MCF 10A (cell line): Measurements from ENCODE around the gene CCSER2. TPM values are rescaled to one million over a fixed set of nuclear protein-coding genes. Genes with fewer than 3 reads are reported as not detected.

Experiments
- BruUV-seq: library from RNA; stranded (reverse); fragments of 400-500 nt; replicated peaks from 2 replicates; lab custom pipeline; 2021; lab: Mats Ljungman, UMichigan
- CTCF ChIA-PET: fragments of 300-600 bp; sonication (Branson Sonifier 250); formaldehyde crosslinking; extraction: SDS; loops from one replicate; lab custom pipeline; 2021; ENCODE audit warnings: antibody characterized with exemption, inconsistent platforms; lab: Yijun Ruan, JAX
- POLR2A ChIA-PET: fragments of 300-600, 350-650 bp; sonication (Branson Sonifier 250); formaldehyde crosslinking; extraction: SDS; loops from one replicate; lab custom pipeline; 2020; ENCODE audit warnings: antibody characterized with exemption, inconsistent platforms; lab: Yijun Ruan, JAX
- DNase-seq: peaks from one replicate; pipeline ENCODE4 v3.0.0-alpha.2; 2018; ENCODE audit not compliant: unreplicated experiment
- H3K27ac Mint-ChIP-seq: one replicate; pipeline ENCODE4 v1.8.0; 2022; ENCODE audit warnings: mild to moderate bottlenecking, low read depth, mixed read lengths; ENCODE audit not compliant: unreplicated experiment
- H3K27me3 Mint-ChIP-seq: one replicate; pipeline ENCODE4 v1.8.0; 2022; ENCODE audit warnings: mixed read lengths; ENCODE audit not compliant: insufficient read depth, unreplicated experiment
- H3K36me3 Mint-ChIP-seq: one replicate; pipeline ENCODE4 v1.8.0; 2022; ENCODE audit warnings: mild to moderate bottlenecking, moderate library complexity, mixed read lengths; ENCODE audit not compliant: insufficient read depth, unreplicated experiment
- H3K4me1 Mint-ChIP-seq: one replicate; pipeline ENCODE4 v1.8.0; 2022; ENCODE audit warnings: mixed read lengths; ENCODE audit not compliant: insufficient read depth, unreplicated experiment
- H3K4me3 Mint-ChIP-seq: one replicate; pipeline ENCODE4 v1.8.0; 2022; ENCODE audit warnings: mild to moderate bottlenecking, moderate library complexity, mixed read lengths; ENCODE audit not compliant: unreplicated experiment
- H3K9me3 Mint-ChIP-seq: one replicate; pipeline ENCODE4 v1.8.0; 2022; ENCODE audit warnings: mixed read lengths; ENCODE audit not compliant: unreplicated experiment
- intact Hi-C: fragments of 100-400 bp; cut with micrococcal nuclease; formaldehyde crosslinking; loops from 2 replicates; pipeline ENCODE4 v1.14.1; 2022
- total RNA-seq: library from RNA; stranded (reverse); gene quantifications from 2 replicates; pipeline ENCODE4 v1.2.3, GENCODE V29; 2022
- TF ChIP-seq, protein P1 (sequence below): fragments of 200-600 bp; IDR thresholded peaks from one replicate; pipeline ENCODE4 v1.8.0; 2022; ENCODE audit warnings: antibody characterized with exemption, mild to moderate bottlenecking; ENCODE audit not compliant: unreplicated experiment

The CCSER2 gene
- total RNA-seq, 1 experiment from 2014 or later = 70.0 TPM

DNA sequence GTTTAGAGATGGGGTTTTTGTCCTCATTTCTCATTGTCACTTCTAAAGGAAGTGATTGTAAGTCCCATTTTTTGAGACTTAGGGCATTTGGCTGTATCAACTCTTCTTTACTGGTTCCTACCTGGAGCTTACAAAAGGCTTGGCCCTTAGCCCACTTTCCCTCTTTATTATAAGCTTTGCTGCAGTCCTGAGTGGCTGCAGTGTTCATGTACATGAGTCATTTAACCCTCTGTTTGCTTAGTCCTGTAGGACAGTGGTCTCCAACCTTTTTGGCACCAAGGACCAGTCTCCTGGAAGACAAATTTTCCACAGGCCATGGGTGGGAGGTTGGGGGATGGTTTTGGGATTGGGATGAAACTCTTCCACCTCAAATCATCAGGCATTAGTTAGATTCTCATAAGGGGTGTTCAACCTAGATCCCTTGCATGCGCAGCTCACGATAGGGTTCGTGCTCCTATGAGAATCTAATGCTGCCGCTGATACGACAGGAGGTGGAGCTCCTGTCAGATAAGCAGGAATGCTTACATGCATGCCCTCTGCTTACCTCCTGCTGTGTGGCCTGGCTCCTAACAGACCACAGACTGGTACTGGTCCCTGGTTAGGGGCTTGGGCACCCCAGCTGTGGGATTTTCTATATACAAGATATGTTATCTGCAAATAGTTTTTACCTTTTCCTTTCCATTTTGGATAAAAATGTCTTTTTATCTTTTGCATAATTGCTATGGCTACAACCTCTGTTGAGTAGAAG is 99.7 kb downstream of the CCSER2 start:
- H3K4me1 Mint-ChIP-seq = peaks cover 24% of the 10 kb centered on the region
- TF ChIP-seq, protein P1, sequence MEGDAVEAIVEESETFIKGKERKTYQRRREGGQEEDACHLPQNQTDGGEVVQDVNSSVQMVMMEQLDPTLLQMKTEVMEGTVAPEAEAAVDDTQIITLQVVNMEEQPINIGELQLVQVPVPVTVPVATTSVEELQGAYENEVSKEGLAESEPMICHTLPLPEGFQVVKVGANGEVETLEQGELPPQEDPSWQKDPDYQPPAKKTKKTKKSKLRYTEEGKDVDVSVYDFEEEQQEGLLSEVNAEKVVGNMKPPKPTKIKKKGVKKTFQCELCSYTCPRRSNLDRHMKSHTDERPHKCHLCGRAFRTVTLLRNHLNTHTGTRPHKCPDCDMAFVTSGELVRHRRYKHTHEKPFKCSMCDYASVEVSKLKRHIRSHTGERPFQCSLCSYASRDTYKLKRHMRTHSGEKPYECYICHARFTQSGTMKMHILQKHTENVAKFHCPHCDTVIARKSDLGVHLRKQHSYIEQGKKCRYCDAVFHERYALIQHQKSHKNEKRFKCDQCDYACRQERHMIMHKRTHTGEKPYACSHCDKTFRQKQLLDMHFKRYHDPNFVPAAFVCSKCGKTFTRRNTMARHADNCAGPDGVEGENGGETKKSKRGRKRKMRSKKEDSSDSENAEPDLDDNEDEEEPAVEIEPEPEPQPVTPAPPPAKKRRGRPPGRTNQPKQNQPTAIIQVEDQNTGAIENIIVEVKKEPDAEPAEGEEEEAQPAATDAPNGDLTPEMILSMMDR = no peak
- BruUV-seq = no TSS peak
- H3K27ac Mint-ChIP-seq = no peak overlapping the region
- POLR2A ChIA-PET = no interaction called here
- CTCF ChIA-PET = interaction anchor here (0.6 to 1.1 kb wide), 5 partner anchors 15 to 111 kb away, joined by 3 read pairs; no protein-coding TSS in a partner anchor
- no peaks in the 10 kb centered on the region for H3K27me3 Mint-ChIP-seq
- intact Hi-C loops = no loop called here
- peaks cover 13% of the 10 kb centered on the region for H3K36me3 Mint-ChIP-seq
- H3K9me3 Mint-ChIP-seq = no peaks in the 10 kb centered on the region
- H3K4me3 Mint-ChIP-seq = no peak overlapping the region
- DNase-seq = no peak

DNA sequence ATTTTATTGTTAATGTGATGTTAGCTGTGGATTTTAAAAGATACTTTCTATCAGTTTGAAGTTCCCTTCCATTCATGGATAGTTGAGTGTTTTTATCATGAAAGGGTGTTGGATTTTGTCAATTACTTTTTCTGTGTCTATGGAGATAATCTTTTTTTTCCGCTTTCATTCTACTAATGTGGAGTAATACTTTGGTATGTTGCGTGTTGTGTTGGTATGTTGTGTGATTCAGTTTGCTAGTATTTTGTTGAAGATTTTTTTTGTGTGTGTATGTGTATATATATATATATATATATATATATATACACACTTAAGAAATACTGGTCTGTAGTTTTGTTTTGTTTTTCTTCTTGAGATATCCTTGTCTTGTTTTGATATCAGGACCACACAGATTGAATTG is 100.3 kb downstream of the CCSER2 start:
- Mint-ChIP-seq H3K36me3 (peaks cover 13% of the 10 kb centered on the region), H3K4me3 (no peak overlapping the region), H3K9me3 (no peaks in the 10 kb centered on the region), H3K27me3 (no peaks in the 10 kb centered on the region), H3K27ac (no peak overlapping the region), H3K4me1 (peaks cover 29% of the 10 kb centered on the region)
- DNase-seq = no peak
- ChIA-PET POLR2A (no interaction called here), CTCF (interaction anchor here (0.6 to 1.6 kb wide), 4 partner anchors 15 to 110 kb away, joined by 3 to 4 read pairs (median 3); no protein-coding TSS in a partner anchor)
- intact Hi-C loops = no loop called here
- TF ChIP-seq, protein P1 = no peak
- no TSS peak for BruUV-seq

DNA sequence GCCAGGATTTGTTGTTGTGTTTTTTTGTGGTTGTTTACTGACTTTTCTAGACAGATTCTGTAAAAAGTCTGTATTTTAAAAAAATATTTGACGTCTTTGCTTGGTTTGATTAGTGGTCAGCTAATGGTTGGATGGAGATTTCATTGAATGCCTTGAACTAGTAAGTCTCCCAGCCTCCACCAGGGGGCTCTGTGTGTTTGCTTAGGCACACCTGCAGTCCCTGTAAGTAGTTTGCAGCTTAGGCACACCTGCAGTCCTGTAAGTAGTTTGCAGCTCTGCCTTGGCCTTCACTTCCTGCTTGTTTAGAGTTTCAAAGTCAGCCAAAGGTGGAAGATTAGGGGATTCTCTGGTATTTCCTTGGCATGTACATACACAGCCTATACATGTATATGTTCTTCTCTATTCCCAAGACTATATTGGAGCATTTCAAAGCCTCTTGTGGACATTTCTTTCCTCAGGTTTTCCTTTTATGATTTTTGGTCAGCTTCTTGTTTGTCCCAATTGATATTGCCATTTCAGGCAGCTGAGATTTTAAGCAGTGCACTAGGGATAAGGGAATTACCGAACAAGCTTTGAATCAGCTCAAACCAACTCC is 101.6 kb downstream of the CCSER2 start:
- BruUV-seq = no TSS peak
- CTCF ChIA-PET = interaction anchor here (0.5 to 2.5 kb wide), 27 partner anchors 9 to 849 kb away, joined by 3 to 43 read pairs (median 4); no protein-coding TSS in a partner anchor
- intact Hi-C loops = loop anchor here (1.0 kb wide), 1 partner anchor 107 kb away; no protein-coding TSS in a partner anchor
- Mint-ChIP-seq H3K4me1 (peaks cover 24% of the 10 kb centered on the region), H3K36me3 (peaks cover 13% of the 10 kb centered on the region), H3K27ac (no peak overlapping the region), H3K27me3 (no peaks in the 10 kb centered on the region), H3K4me3 (no peak overlapping the region), H3K9me3 (no peaks in the 10 kb centered on the region)
- TF ChIP-seq, protein P1 = peak; percentile 63
- POLR2A ChIA-PET = no interaction called here
- peak; percentile 76 for DNase-seq

DNA sequence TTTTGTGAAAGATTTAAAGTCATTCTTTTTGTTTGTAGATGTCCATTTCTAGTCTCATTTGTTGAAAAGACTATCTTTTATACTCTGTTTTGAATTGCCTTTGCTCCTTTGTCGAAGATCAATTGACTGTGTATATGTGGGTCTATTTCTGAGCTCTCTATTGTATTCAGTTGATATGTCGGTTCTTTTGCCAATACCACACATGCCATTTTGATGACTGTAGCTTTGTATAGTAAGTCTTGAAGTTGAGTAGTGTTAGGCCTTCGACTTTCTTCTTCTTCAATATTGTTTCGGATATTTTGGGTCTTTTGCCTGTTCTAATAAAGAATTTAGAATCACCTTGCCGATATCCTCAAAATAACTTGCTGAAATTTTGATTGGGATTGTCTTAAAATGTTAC is 104.5 kb downstream of the CCSER2 start:
- H3K27ac Mint-ChIP-seq = no peak overlapping the region
- CTCF ChIA-PET = interaction anchor here (0.5 to 0.7 kb wide), 2 partner anchors 15 to 23 kb away, joined by 3 to 4 read pairs; no protein-coding TSS in a partner anchor
- BruUV-seq = no TSS peak
- no peak for DNase-seq
- POLR2A ChIA-PET = no interaction called here
- intact Hi-C loops = no loop called here
- TF ChIP-seq, protein P1 = no peak
- no peaks in the 10 kb centered on the region for H3K27me3 Mint-ChIP-seq
- peaks cover 8% of the 10 kb centered on the region for H3K36me3 Mint-ChIP-seq
- no peak overlapping the region for H3K4me3 Mint-ChIP-seq
- H3K4me1 Mint-ChIP-seq = peaks cover 15% of the 10 kb centered on the region
- H3K9me3 Mint-ChIP-seq = no peaks in the 10 kb centered on the region
